ENCODE results near the gene SULT2A1. TPM values are rescaled to one million over a fixed set of nuclear protein-coding genes. Genes with fewer than 3 reads are reported as not detected.
"Not testable (repeated sequence)": the region's sequence is repeated elsewhere in the genome, so short reads cannot be mapped to it uniquely, and the experiment has no call there.

The SULT2A1 gene, protein sequence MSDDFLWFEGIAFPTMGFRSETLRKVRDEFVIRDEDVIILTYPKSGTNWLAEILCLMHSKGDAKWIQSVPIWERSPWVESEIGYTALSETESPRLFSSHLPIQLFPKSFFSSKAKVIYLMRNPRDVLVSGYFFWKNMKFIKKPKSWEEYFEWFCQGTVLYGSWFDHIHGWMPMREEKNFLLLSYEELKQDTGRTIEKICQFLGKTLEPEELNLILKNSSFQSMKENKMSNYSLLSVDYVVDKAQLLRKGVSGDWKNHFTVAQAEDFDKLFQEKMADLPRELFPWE
- not detected in 2 replicates for total RNA-seq
- not detected in 2 replicates for polyA plus RNA-seq
- polyA plus RNA-seq (2012) = not detected in 2 replicates
- not detected in 2 replicates for polyA minus RNA-seq (ENCODE audit: low replicate concordance)

DNA sequence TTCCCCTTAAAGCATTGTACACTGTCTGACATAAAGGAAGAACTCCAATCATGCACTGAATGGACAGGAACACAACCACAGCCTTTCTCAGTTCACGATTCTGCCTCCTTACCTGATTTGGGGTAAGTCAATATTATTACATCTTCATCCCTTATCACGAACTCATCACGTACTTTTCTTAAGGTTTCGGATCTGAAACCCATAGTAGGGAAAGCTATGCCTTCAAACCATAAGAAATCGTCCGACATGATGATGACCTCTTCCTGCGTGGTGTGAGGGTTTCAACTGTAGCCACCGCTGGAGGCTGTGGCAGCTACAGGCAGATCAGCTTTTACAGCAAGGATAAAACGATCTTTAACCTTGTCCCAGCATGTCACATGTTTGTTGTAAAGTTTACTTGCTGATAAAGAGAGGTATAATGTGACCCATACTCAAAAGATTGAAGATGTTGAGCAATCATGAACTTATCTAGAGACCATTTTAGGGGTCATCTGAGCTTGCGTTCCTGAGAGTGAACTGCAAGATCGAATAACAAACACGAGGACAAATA lies at the start of gene SULT2A1:
Gene SULT2A1, minus strand, starts transcription at position 306 of the 550 bp plus-strand sequence. Its CDS starts 58 bp downstream, at position 248.
- H3K27me3 ChIP-seq (ENCODE audit: control insufficient read depth, insufficient read depth, low read length) = no peaks in the 10 kb centered on the region
- no peaks in the 10 kb centered on the region for H3K79me2 ChIP-seq (ENCODE audit: control insufficient read depth, insufficient read depth, low read length)
- no peak within 1 kb of the TSS for H3K9ac ChIP-seq (ENCODE audit: insufficient read depth, low read length)
- H3K36me3 ChIP-seq (ENCODE audit: control insufficient read depth, insufficient read depth, low read length) = no peaks in the 10 kb centered on the region
- H3K27ac ChIP-seq (ENCODE audit: insufficient read depth, low read length) = no peak within 1 kb of the TSS
- H3K9me3 ChIP-seq (ENCODE audit: control insufficient read depth, insufficient read depth, low read depth, low read length) = no peaks in the 10 kb centered on the region
- TF ChIP-seq EZH2 (IDR thresholded peaks at IDR 0.05; ENCODE audit: low read length, missing control alignments) = no peak
- TF ChIP-seq, protein P1, sequence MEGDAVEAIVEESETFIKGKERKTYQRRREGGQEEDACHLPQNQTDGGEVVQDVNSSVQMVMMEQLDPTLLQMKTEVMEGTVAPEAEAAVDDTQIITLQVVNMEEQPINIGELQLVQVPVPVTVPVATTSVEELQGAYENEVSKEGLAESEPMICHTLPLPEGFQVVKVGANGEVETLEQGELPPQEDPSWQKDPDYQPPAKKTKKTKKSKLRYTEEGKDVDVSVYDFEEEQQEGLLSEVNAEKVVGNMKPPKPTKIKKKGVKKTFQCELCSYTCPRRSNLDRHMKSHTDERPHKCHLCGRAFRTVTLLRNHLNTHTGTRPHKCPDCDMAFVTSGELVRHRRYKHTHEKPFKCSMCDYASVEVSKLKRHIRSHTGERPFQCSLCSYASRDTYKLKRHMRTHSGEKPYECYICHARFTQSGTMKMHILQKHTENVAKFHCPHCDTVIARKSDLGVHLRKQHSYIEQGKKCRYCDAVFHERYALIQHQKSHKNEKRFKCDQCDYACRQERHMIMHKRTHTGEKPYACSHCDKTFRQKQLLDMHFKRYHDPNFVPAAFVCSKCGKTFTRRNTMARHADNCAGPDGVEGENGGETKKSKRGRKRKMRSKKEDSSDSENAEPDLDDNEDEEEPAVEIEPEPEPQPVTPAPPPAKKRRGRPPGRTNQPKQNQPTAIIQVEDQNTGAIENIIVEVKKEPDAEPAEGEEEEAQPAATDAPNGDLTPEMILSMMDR (conservative IDR thresholded peaks at IDR 0.05 in 1 of 2, IDR thresholded peaks at IDR 0.05 in 1 of 2; ENCODE audit: low read depth in 1 of 2, low read length in 2 of 2) = no peak
- no peaks in the 10 kb centered on the region for H3K4me1 ChIP-seq (ENCODE audit: control insufficient read depth, extremely low read depth, insufficient read depth, low read length)
- DNase-seq (ENCODE audit: low read depth in 2 of 2) = no peak
- H2AFZ ChIP-seq (ENCODE audit: low read length) = no peak within 1 kb of the TSS
- H3K4me2 ChIP-seq (ENCODE audit: extremely low read depth, insufficient read depth, low read length) = no peak within 1 kb of the TSS
- no peaks in the 10 kb centered on the region for H4K20me1 ChIP-seq (ENCODE audit: control insufficient read depth, extremely low read depth, insufficient read depth, low read length)
- no peak within 1 kb of the TSS for H3K4me3 ChIP-seq (replicated peaks in 1 of 4; ENCODE audit: control extremely low read depth in 1 of 4, insufficient read depth in 1 of 4, low read depth in 3 of 4, low read length in 4 of 4)

DNA sequence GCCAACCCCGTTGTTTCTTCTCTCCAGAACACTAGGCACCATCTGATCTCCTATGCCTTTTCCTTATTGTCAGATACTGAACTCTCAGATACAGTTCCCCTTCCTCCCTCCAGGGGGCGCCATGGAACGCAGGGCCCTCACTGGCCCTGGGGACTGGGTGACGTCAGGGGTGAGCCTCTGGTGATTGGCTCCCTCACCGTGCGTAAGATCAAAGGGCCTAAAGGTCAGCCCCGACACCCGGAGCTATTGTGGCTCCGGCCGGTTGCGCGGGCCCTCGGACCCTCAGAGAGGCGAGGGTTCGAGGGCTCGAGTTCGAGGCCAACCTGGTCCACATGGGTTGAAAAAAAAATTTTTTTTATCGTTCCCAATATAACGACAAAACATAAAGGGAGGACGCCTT lies 42.5 kb upstream of the SULT2A1 start:
- H3K27ac ChIP-seq (ENCODE audit: insufficient read depth, low read length); H2AFZ ChIP-seq (ENCODE audit: low read length); H3K36me3 ChIP-seq (ENCODE audit: control insufficient read depth, insufficient read depth, low read length); H4K20me1 ChIP-seq (ENCODE audit: control insufficient read depth, extremely low read depth, insufficient read depth, low read length); H3K4me1 ChIP-seq (ENCODE audit: control insufficient read depth, extremely low read depth, insufficient read depth, low read length); H3K9me3 ChIP-seq (ENCODE audit: control insufficient read depth, insufficient read depth, low read depth, low read length); H3K79me2 ChIP-seq (ENCODE audit: control insufficient read depth, insufficient read depth, low read length); H3K27me3 ChIP-seq (ENCODE audit: control insufficient read depth, insufficient read depth, low read length); H3K4me2 ChIP-seq (ENCODE audit: extremely low read depth, insufficient read depth, low read length); DNase-seq (ENCODE audit: low read depth in 2 of 2); H3K4me3 ChIP-seq (replicated peaks in 1 of 4; ENCODE audit: control extremely low read depth in 1 of 4, insufficient read depth in 1 of 4, low read depth in 3 of 4, low read length in 4 of 4); H3K9ac ChIP-seq (ENCODE audit: insufficient read depth, low read length): not testable (repeated sequence)

DNA sequence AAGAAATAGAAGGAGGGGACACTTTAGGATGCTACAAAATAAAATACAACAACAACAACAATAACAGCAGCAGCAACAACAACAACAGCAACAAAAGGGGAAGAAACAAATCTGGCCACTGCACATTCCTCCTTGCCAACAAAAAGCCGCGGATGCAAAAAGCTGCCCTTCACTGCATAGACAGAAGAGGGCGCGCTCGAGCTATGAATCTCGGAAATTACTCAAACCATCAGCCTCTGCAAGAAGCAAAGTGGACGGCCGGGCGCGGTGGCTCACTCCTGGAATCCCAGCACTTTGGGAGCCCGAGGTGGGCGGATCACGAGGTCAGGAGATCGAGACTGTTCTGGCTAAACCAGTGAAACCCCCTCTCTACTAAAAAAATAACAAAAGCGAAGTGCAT lies 34.0 kb upstream of the SULT2A1 start:
- not testable (repeated sequence) for H4K20me1 ChIP-seq (ENCODE audit: control insufficient read depth, extremely low read depth, insufficient read depth, low read length); H3K4me3 ChIP-seq (replicated peaks in 1 of 4; ENCODE audit: control extremely low read depth in 1 of 4, insufficient read depth in 1 of 4, low read depth in 3 of 4, low read length in 4 of 4); H3K27ac ChIP-seq (ENCODE audit: insufficient read depth, low read length); H3K79me2 ChIP-seq (ENCODE audit: control insufficient read depth, insufficient read depth, low read length); H3K4me2 ChIP-seq (ENCODE audit: extremely low read depth, insufficient read depth, low read length); H2AFZ ChIP-seq (ENCODE audit: low read length); H3K36me3 ChIP-seq (ENCODE audit: control insufficient read depth, insufficient read depth, low read length); H3K4me1 ChIP-seq (ENCODE audit: control insufficient read depth, extremely low read depth, insufficient read depth, low read length); DNase-seq (ENCODE audit: low read depth in 2 of 2); H3K27me3 ChIP-seq (ENCODE audit: control insufficient read depth, insufficient read depth, low read length); H3K9ac ChIP-seq (ENCODE audit: insufficient read depth, low read length); H3K9me3 ChIP-seq (ENCODE audit: control insufficient read depth, insufficient read depth, low read depth, low read length)

DNA sequence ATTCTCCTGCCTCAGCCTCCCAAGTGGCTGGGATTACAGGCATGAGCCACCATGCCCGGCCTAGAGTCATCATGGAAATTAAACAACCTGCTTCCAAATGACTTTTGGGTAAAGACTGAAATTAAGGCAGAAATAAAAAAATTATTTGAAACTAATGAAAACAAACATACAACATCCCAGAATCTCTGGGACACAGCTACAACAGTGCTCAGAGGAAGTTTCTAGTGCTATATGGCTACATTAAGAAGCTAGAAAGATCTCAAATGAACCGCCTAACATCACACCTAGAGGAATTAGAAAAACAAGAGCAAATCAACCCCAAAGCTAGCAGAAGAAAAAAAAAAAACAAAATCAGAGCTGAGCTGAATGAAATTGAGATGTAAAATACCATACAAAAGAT lies 24.1 kb upstream of the SULT2A1 start:
- not testable (repeated sequence) for H3K36me3 ChIP-seq (ENCODE audit: control insufficient read depth, insufficient read depth, low read length); H3K4me3 ChIP-seq (replicated peaks in 1 of 4; ENCODE audit: control extremely low read depth in 1 of 4, insufficient read depth in 1 of 4, low read depth in 3 of 4, low read length in 4 of 4); H4K20me1 ChIP-seq (ENCODE audit: control insufficient read depth, extremely low read depth, insufficient read depth, low read length); H3K27me3 ChIP-seq (ENCODE audit: control insufficient read depth, insufficient read depth, low read length); DNase-seq (ENCODE audit: low read depth in 2 of 2); H3K4me1 ChIP-seq (ENCODE audit: control insufficient read depth, extremely low read depth, insufficient read depth, low read length); H2AFZ ChIP-seq (ENCODE audit: low read length); H3K4me2 ChIP-seq (ENCODE audit: extremely low read depth, insufficient read depth, low read length); H3K9ac ChIP-seq (ENCODE audit: insufficient read depth, low read length); H3K79me2 ChIP-seq (ENCODE audit: control insufficient read depth, insufficient read depth, low read length); H3K27ac ChIP-seq (ENCODE audit: insufficient read depth, low read length); H3K9me3 ChIP-seq (ENCODE audit: control insufficient read depth, insufficient read depth, low read depth, low read length)

DNA sequence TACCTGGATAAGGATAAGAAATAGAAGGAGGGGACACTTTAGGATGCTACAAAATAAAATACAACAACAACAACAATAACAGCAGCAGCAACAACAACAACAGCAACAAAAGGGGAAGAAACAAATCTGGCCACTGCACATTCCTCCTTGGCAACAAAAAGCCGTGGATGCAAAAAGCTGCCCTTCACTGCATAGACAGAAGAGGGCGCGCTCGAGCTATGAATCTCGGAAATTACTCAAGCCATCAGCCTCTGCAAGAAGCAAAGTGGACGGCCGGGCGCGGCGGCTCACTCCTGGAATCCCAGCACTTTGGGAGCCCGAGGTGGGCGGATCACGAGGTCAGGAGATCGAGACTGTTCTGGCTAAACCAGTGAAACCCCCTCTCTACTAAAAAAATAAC lies 23.2 kb upstream of the SULT2A1 start:
- DNase-seq (ENCODE audit: low read depth in 2 of 2); H3K4me3 ChIP-seq (replicated peaks in 1 of 4; ENCODE audit: control extremely low read depth in 1 of 4, insufficient read depth in 1 of 4, low read depth in 3 of 4, low read length in 4 of 4); H2AFZ ChIP-seq (ENCODE audit: low read length); H3K9ac ChIP-seq (ENCODE audit: insufficient read depth, low read length); H3K4me2 ChIP-seq (ENCODE audit: extremely low read depth, insufficient read depth, low read length); H4K20me1 ChIP-seq (ENCODE audit: control insufficient read depth, extremely low read depth, insufficient read depth, low read length); H3K27ac ChIP-seq (ENCODE audit: insufficient read depth, low read length); H3K4me1 ChIP-seq (ENCODE audit: control insufficient read depth, extremely low read depth, insufficient read depth, low read length); H3K36me3 ChIP-seq (ENCODE audit: control insufficient read depth, insufficient read depth, low read length); H3K27me3 ChIP-seq (ENCODE audit: control insufficient read depth, insufficient read depth, low read length); H3K9me3 ChIP-seq (ENCODE audit: control insufficient read depth, insufficient read depth, low read depth, low read length); H3K79me2 ChIP-seq (ENCODE audit: control insufficient read depth, insufficient read depth, low read length): not testable (repeated sequence)

All from fibroblast of lung (primary cell).